Measurements from ENCODE around the gene COL6A2.
"Not testable (repeated sequence)": the region's sequence is repeated elsewhere in the genome, so short reads cannot be mapped to it uniquely, and the experiment has no call there.

Gene COL6A2

GRCh38 chr21:46155514-46156377 is 57.8 kb downstream of the COL6A2 start, which contains the start of gene FTCD:
TSS of gene FTCD (minus strand) at chr21:46155579. CDS start at chr21:46155523, 56 bp downstream.
- no peak for DNase-seq (ENCODE audit: low read depth in 2 of 2)

- no peak for DNase-seq (ENCODE audit: low read depth in 2 of 2)
Measured at GRCh38 chr21:46156378-46156645, 58.4 kb downstream of the COL6A2 start.

GRCh38 chr21:46156678-46157077 is 58.8 kb downstream of the COL6A2 start:
- DNase-seq (ENCODE audit: low read depth in 2 of 2), result no peak

- no peak for DNase-seq (ENCODE audit: low read depth in 2 of 2)
Measured at GRCh38 chr21:46157396-46157986, 59.6 kb downstream of the COL6A2 start.

GRCh38 chr21:46157987-46158451 is 60.1 kb downstream of the COL6A2 start:
- no peak for DNase-seq (ENCODE audit: low read depth in 2 of 2)

- no peak for DNase-seq (ENCODE audit: low read depth in 2 of 2)
Measured at GRCh38 chr21:46158666-46159300, 60.9 kb downstream of the COL6A2 start.

GRCh38 chr21:46159390-46159789 is 61.5 kb downstream of the COL6A2 start:
- no peak for DNase-seq (ENCODE audit: low read depth in 2 of 2)

- no peak for DNase-seq (ENCODE audit: low read depth in 2 of 2)
Measured at GRCh38 chr21:46159841-46160656, 62.1 kb downstream of the COL6A2 start.

- DNase-seq (ENCODE audit: low read depth in 2 of 2), result no peak
Measured at GRCh38 chr21:46160657-46160906, 62.7 kb downstream of the COL6A2 start.

GRCh38 chr21:46160907-46161632 is 63.2 kb downstream of the COL6A2 start:
- DNase-seq (ENCODE audit: low read depth in 2 of 2), result no peak

- no peak for DNase-seq (ENCODE audit: low read depth in 2 of 2)
Measured at GRCh38 chr21:46161633-46162592, 64.0 kb downstream of the COL6A2 start.

GRCh38 chr21:46163380-46163779 is 65.5 kb downstream of the COL6A2 start:
- no peak for DNase-seq (ENCODE audit: low read depth in 2 of 2)

GRCh38 chr21:46165098-46165497 is 67.2 kb downstream of the COL6A2 start:
- no peak for DNase-seq (ENCODE audit: low read depth in 2 of 2)

GRCh38 chr21:46168238-46168637 is 70.3 kb downstream of the COL6A2 start:
- no peak for DNase-seq (ENCODE audit: low read depth in 2 of 2)

- DNase-seq (ENCODE audit: low read depth in 2 of 2), result no peak
Measured at GRCh38 chr21:46168659-46169386, 70.9 kb downstream of the COL6A2 start.

GRCh38 chr21:46170436-46171193 is 72.7 kb downstream of the COL6A2 start:
- DNase-seq (ENCODE audit: low read depth in 2 of 2), result not testable (repeated sequence)

- DNase-seq (ENCODE audit: low read depth in 2 of 2), result no peak
Measured at GRCh38 chr21:46171585-46171984, 73.7 kb downstream of the COL6A2 start.

GRCh38 chr21:46171996-46172862 is 74.3 kb downstream of the COL6A2 start:
- no peak for DNase-seq (ENCODE audit: low read depth in 2 of 2)

Measured in stimulated activated CD4-positive, alpha-beta T cell treated with anti-CD3 and anti-CD28 coated beads, Interleukin-1b, Interleukin-23, amount 100 ng/mL, for 1 hour (primary cell).